IMR-90 (cell line): ENCODE measurements around the gene GPR75. TPM values are rescaled to one million over a fixed set of nuclear protein-coding genes. Genes with fewer than 3 reads are reported as not detected.

ENCODE experiments used
- ATAC-seq: fragments of 200-7000 bp; cut with Tn5 transposase; 2 replicates; pipeline ENCODE4 v1.9.1; 2020; ENCODE audit warnings: low read depth, mild to moderate bottlenecking, moderate library complexity
- BruUV-seq: library from RNA; stranded (reverse); fragments of 400-500 nt; replicated peaks from 2 replicates; lab custom pipeline; 2021; lab: Mats Ljungman, UMichigan
- CTCF ChIA-PET: fragments of 300-600 bp; formaldehyde crosslinking; extraction: SDS; loops from one replicate; lab custom pipeline; 2021; ENCODE audit warnings: antibody characterized with exemption; lab: Yijun Ruan, JAX
- POLR2A ChIA-PET: fragments of 300-600 bp; sonication (Branson Sonifier 250); formaldehyde crosslinking; loops from one replicate; lab custom pipeline; 2022; ENCODE audit warnings: antibody characterized with exemption; ENCODE audit not compliant: unreplicated experiment; lab: Charles Lee
- DNase-seq: peaks from one replicate; pipeline ENCODE4 v3.0.0; 2013
- H2AFZ ChIP-seq: replicated peaks from 2 replicates; pipeline ENCODE3; 2013; ENCODE audit warnings: low read length, mild to moderate bottlenecking; ENCODE audit not compliant: poor library complexity
- H2AK5ac ChIP-seq: 2 replicates; pipeline ENCODE4 v1.6.1; 2013; ENCODE audit warnings: low read depth, low read length, inconsistent platforms
- H2AK9ac ChIP-seq: replicated peaks from 2 replicates; pipeline ENCODE3; 2013; ENCODE audit warnings: mild to moderate bottlenecking, low read depth, low read length, moderate library complexity; ENCODE audit not compliant: poor library complexity
- H2BK120ac ChIP-seq: 2 replicates; pipeline ENCODE4 v1.6.1; 2013; ENCODE audit warnings: low read depth, low read length, inconsistent platforms
- H2BK15ac ChIP-seq: 3 replicates; pipeline ENCODE4 v1.6.1; 2013; ENCODE audit warnings: low read depth, low read length, inconsistent platforms
- H2BK20ac ChIP-seq: 2 replicates; pipeline ENCODE4 v1.6.1; 2013; ENCODE audit warnings: low read depth, mild to moderate bottlenecking, inconsistent platforms, low read length, moderate library complexity
- H2BK5ac ChIP-seq: 2 replicates; pipeline ENCODE4 v1.6.1; 2013; ENCODE audit warnings: mild to moderate bottlenecking, low read depth, low read length, inconsistent platforms; ENCODE audit not compliant: poor library complexity, severe bottlenecking
- H3K14ac ChIP-seq: replicated peaks from 2 replicates; pipeline ENCODE4 v1.6.1; 2013; ENCODE audit warnings: low read depth, low read length, inconsistent platforms
- H3K18ac ChIP-seq: 2 replicates; pipeline ENCODE4 v1.6.1; 2013; ENCODE audit warnings: low read depth, low read length, control low read depth
- H3K23ac ChIP-seq: 2 replicates; pipeline ENCODE4 v1.6.1; 2013; ENCODE audit warnings: low read depth, low read length, inconsistent platforms
- H3K27ac ChIP-seq: 2 replicates; pipeline ENCODE4 v1.5.1; 2013; ENCODE audit warnings: mild to moderate bottlenecking, control low read depth, low read length; ENCODE audit not compliant: insufficient read depth
- H3K27me3 ChIP-seq: 2 replicates; pipeline ENCODE4 v1.6.1; 2013; ENCODE audit warnings: low read length; ENCODE audit not compliant: control insufficient read depth, insufficient read depth
- H3K36me3 ChIP-seq: 2 replicates; pipeline ENCODE4 v1.6.1; 2013; ENCODE audit warnings: low read length, mixed read lengths; ENCODE audit not compliant: control insufficient read depth, insufficient read depth
- H3K4ac ChIP-seq: 2 replicates; pipeline ENCODE4 v1.6.1; 2013; ENCODE audit warnings: low read depth, low read length, inconsistent platforms
- H3K4me1 ChIP-seq: 2 replicates; pipeline ENCODE4 v1.6.1; 2013; ENCODE audit warnings: low read length, mixed read lengths; ENCODE audit not compliant: control insufficient read depth, insufficient read depth
- H3K4me2 ChIP-seq: 2 replicates; pipeline ENCODE4 v1.6.1; 2013; ENCODE audit warnings: low read depth, mild to moderate bottlenecking, control low read depth, low read length, moderate library complexity
- H3K4me3 ChIP-seq: 2 replicates; pipeline ENCODE4 v1.5.1; 2013; ENCODE audit warnings: low read depth, mild to moderate bottlenecking, control low read depth, low read length, moderate library complexity; ENCODE audit not compliant: insufficient read depth
- H3K56ac ChIP-seq: 2 replicates; pipeline ENCODE4 v1.6.1; 2013; ENCODE audit warnings: low read length, inconsistent platforms; ENCODE audit not compliant: insufficient read depth; ENCODE audit errors: extremely low read depth
- H3K79me1 ChIP-seq, 2 experiments: 2 replicates each; pipeline ENCODE4 v1.6.1; 2013; ENCODE audit warnings: low read length in 2 of 2, inconsistent platforms in 1 of 2, low read depth in 1 of 2
- H3K9ac ChIP-seq: 2 replicates; pipeline ENCODE4 v1.6.1; 2013; ENCODE audit warnings: low read depth, low read length, control low read depth
- H3K9me1 ChIP-seq: 2 replicates; pipeline ENCODE4 v1.6.1; 2013; ENCODE audit warnings: low read length, inconsistent platforms; ENCODE audit not compliant: insufficient read depth
- H3K9me3 ChIP-seq: 2 replicates; pipeline ENCODE4 v1.6.1; 2013; ENCODE audit warnings: low read length; ENCODE audit not compliant: control insufficient read depth, insufficient read depth
- H4K20me1 ChIP-seq: 2 replicates; pipeline ENCODE4 v1.6.1; 2013; ENCODE audit warnings: low read length, inconsistent platforms; ENCODE audit not compliant: insufficient read depth
- H4K5ac ChIP-seq: 2 replicates; pipeline ENCODE4 v1.6.1; 2013; ENCODE audit warnings: mild to moderate bottlenecking, low read depth, low read length, control low read depth
- H4K8ac ChIP-seq, 2 experiments: 2 replicates each; pipeline ENCODE4 v1.6.1; 2013; ENCODE audit warnings: low read depth in 2 of 2, low read length in 2 of 2, control low read depth in 1 of 2, inconsistent platforms in 1 of 2
- H4K91ac ChIP-seq: 2 replicates; pipeline ENCODE4 v1.6.1; 2013; ENCODE audit warnings: low read depth, low read length, inconsistent platforms; ENCODE audit not compliant: insufficient read depth
- BHLHE40 ChIP-seq: fragments of 150-350 bp; IDR thresholded peaks from 2 replicates; pipeline ENCODE4 v1.6.1; 2016; ENCODE audit warnings: mild to moderate bottlenecking, low read depth, low read length
- CEBPB ChIP-seq: IDR thresholded peaks from 2 replicates; pipeline ENCODE4 v1.6.1; 2012; ENCODE audit warnings: low read depth, low read length, improper control_type of control experiment
- CHD1 ChIP-seq: IDR thresholded peaks from 2 replicates; pipeline ENCODE4 v1.6.1; 2012; ENCODE audit warnings: low read depth, low read length, improper control_type of control experiment
- CTCF ChIP-seq: conservative IDR thresholded peaks from 2 replicates; pipeline ENCODE4 v1.5.1; 2012; ENCODE audit warnings: mild to moderate bottlenecking, low read depth, low read length, improper control_type of control experiment
- ELK1 ChIP-seq: fragments of 150-350 bp; IDR thresholded peaks from 2 replicates; pipeline ENCODE4 v1.6.1; 2016; ENCODE audit warnings: low read depth, mild to moderate bottlenecking, low read length, moderate library complexity, borderline replicate concordance
- FOS ChIP-seq: fragments of 150-350 bp; IDR thresholded peaks from 2 replicates; pipeline ENCODE4 v1.6.1; 2016; ENCODE audit warnings: low read depth, low read length
- MAFK ChIP-seq: IDR thresholded peaks from 2 replicates; pipeline ENCODE4 v1.6.1; 2012; ENCODE audit warnings: low read depth, low read length, improper control_type of control experiment
- MAZ ChIP-seq: IDR thresholded peaks from 2 replicates; pipeline ENCODE4 v1.6.1; 2012; ENCODE audit warnings: low read depth, mild to moderate bottlenecking, low read length, improper control_type of control experiment, moderate library complexity, borderline replicate concordance
- MXI1 ChIP-seq: IDR thresholded peaks from 2 replicates; pipeline ENCODE4 v1.6.1; 2012; ENCODE audit warnings: low read depth, mild to moderate bottlenecking, low read length, moderate library complexity, borderline replicate concordance
- NFE2L2 ChIP-seq: fragments of 150-350 bp; IDR thresholded peaks from 2 replicates; pipeline ENCODE4 v1.6.1; 2016; ENCODE audit warnings: low read depth, mild to moderate bottlenecking, low read length
- POLR2A ChIP-seq: IDR thresholded peaks from 2 replicates; pipeline ENCODE4 v1.6.1; 2012; ENCODE audit warnings: mild to moderate bottlenecking, low read depth, low read length
- RAD21 ChIP-seq: IDR thresholded peaks from 2 replicates; pipeline ENCODE4 v1.6.1; 2012; ENCODE audit warnings: low read length, improper control_type of control experiment
- RCOR1 ChIP-seq: IDR thresholded peaks from 2 replicates; pipeline ENCODE4 v1.6.1; 2012; ENCODE audit warnings: mild to moderate bottlenecking, low read length, improper control_type of control experiment; ENCODE audit not compliant: insufficient replicate concordance
- RFX5 ChIP-seq: IDR thresholded peaks from 2 replicates; pipeline ENCODE4 v1.8.0; 2012; ENCODE audit warnings: low read depth, mild to moderate bottlenecking, low read length, moderate library complexity
- SMC3 ChIP-seq: fragments of 150-350 bp; IDR thresholded peaks from 2 replicates; pipeline ENCODE4 v1.6.1; 2016; ENCODE audit warnings: low read depth, mild to moderate bottlenecking, antibody characterized with exemption, low read length, moderate library complexity
- USF2 ChIP-seq: fragments of 150-350 bp; IDR thresholded peaks from 2 replicates; pipeline ENCODE4 v1.6.1; 2017; ENCODE audit warnings: mild to moderate bottlenecking, antibody characterized with exemption, low read length, low read depth
- dilution Hi-C: fragments of 300-500 bp; cut with HindIII; formaldehyde crosslinking; loops from one replicate; pipeline ENCODE4 v1.14.3; 2018; ENCODE audit warnings: low sequenced_read_pairs; ENCODE audit not compliant: unreplicated experiment
- in situ Hi-C: fragments of 300-500 bp; cut with MboI; formaldehyde crosslinking; loops from 3 replicates; pipeline ENCODE4 v1.14.3; 2019; ENCODE audit warnings: low sequenced_read_pairs, inconsistent platforms, mixed read lengths
- intact Hi-C: fragments of 100-400 bp; cut with micrococcal nuclease; formaldehyde crosslinking; loops from 2 replicates; pipeline ENCODE4 v1.10.0; 2022
- polyA plus RNA-seq, 3 experiments: library from polyadenylated mRNA; depleted of rRNA; stranded (reverse); fragments of >200 nt; gene quantifications; 2 replicates each; pipeline ENCODE4 v1.2.3, GENCODE V29; 2012; ENCODE audit warnings: low replicate concordance in 1 of 3
- total RNA-seq: library from RNA; depleted of rRNA; stranded (reverse); fragments of >200 nt; gene quantifications from 2 replicates; pipeline ENCODE4 v1.2.3, GENCODE V29; 2012

Gene GPR75
- total and polyA plus RNA-seq, 2 of the 4 experiments (the other 2 are of a cell fraction): 1.4 to 2.1 TPM

GRCh38 chr2:53881986-53882385 lies 22.2 kb upstream of the GPR75 start:
- Histone ChIP-seq H3K23ac (no peak overlapping the region), H3K36me3 (peaks cover 33% of the 10 kb centered on the region), H3K14ac (no peak overlapping the region), H3K4ac (no peak overlapping the region), H2BK15ac (no peak overlapping the region), H2AFZ (no peak overlapping the region), H3K9me1 (no peaks in the 10 kb centered on the region), H2BK5ac (no peak overlapping the region), H3K27me3 (no peaks in the 10 kb centered on the region), H4K20me1 (no peaks in the 10 kb centered on the region), H3K9me3 (no peaks in the 10 kb centered on the region), H4K91ac (no peak overlapping the region), H2AK9ac (no peak overlapping the region), H2BK20ac (no peak overlapping the region), H3K27ac (no peak overlapping the region), H2BK120ac (no peak overlapping the region), H3K4me1 (peaks cover 2% of the 10 kb centered on the region; the same call in 1 of the 2 replicates), H3K56ac (no peak overlapping the region), H3K4me3 (no peak overlapping the region), H3K18ac (no peak overlapping the region), H3K4me2 (no peak overlapping the region), H3K9ac (no peak overlapping the region), H2AK5ac (no peak overlapping the region), H4K8ac (no peak overlapping the region), H3K79me1 (peaks cover 16% of the 10 kb centered on the region in 2 experiments), H4K5ac (no peak overlapping the region)
- BruUV-seq: no TSS peak
- dilution Hi-C loops: no loop called here
- ChIA-PET CTCF (interaction anchor here (0.6 kb wide), 1 partner anchor 33 kb away, joined by 5 read pairs; no protein-coding TSS in a partner anchor), POLR2A (no interaction called here)
- TF ChIP-seq BHLHE40 (no peak), POLR2A (no peak), CEBPB (no peak), SMC3 (no peak), RAD21 (no peak), ELK1 (no peak), NFE2L2 (no peak), MAZ (no peak), CTCF (no peak), USF2 (no peak), FOS (no peak), CHD1 (no peak), MAFK (no peak), RFX5 (no peak), RCOR1 (no peak), MXI1 (no peak)
- DNase-seq (no peak), ATAC-seq (no peak)
- intact Hi-C loops: no loop called here
- in situ Hi-C loops: no loop called here
